Measurements from ENCODE around the gene MUSTN1. TPM values are rescaled to one million over a fixed set of nuclear protein-coding genes. Genes with fewer than 3 reads are reported as not detected.

Gene MUSTN1
- total and polyA plus RNA-seq, 2 of the 13 experiments (the other 11 are each of a cell fraction or from before 2014, with no cell fraction given): 0.84 to 1.4 TPM

DNA sequence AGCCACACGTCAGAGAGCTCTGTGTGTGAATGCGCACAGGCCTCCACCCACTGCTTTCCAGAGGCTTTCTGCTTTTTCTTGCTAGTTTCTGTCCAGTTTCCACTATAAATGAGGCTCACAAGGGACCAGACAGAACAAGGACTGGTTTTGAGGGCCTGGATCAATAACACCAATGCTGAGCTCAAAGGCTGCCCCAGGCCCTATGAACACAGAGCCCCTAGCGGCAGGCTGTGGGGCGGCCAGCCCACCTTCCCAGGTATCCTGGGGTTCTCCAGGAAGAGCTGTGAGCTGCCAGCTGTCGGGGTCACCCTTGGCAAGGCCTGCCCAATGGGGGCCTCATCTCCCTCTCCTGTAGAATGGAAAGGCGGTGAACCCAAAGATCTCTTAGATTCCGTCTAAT lies 42.4 kb downstream of the MUSTN1 start (continued):
- TF ChIP-seq ZNF432 (CRISPR knock-in tag; IDR thresholded peaks at IDR 0.05; ENCODE audit: borderline replicate concordance) (no peak), PATZ1 (CRISPR knock-in tag; IDR thresholded peaks at IDR 0.05) (peak; percentile 28; the same call in 1 of the 2 replicates), IRF1 (CRISPR knock-in tag; IDR thresholded peaks at IDR 0.05; ENCODE audit: low read depth) (no peak), SP5 (CRISPR knock-in tag; IDR thresholded peaks at IDR 0.05; ENCODE audit: borderline replicate concordance, low read depth) (peak; percentile 47; the same call in 1 of the 2 replicates), SPEN (CRISPR knock-in tag; IDR thresholded peaks at IDR 0.05; ENCODE audit: low read depth) (peak; percentile 69), HNF4G (IDR thresholded peaks at IDR 0.05; ENCODE audit: borderline replicate concordance, low read depth, low read length) (peak; percentile 36; the same call in 1 of the 2 replicates), HNF4G (CRISPR knock-in tag; IDR thresholded peaks at IDR 0.05; ENCODE audit: borderline replicate concordance, low read depth) (no peak), MATR3 (CRISPR knock-in tag; IDR thresholded peaks at IDR 0.05) (no peak), FOXA3 (CRISPR knock-in tag; IDR thresholded peaks at IDR 0.05) (peak; percentile 54; the same call in 1 of the 2 replicates), JUN (CRISPR knock-in tag; IDR thresholded peaks at IDR 0.05) (no peak), MYNN (CRISPR knock-in tag; IDR thresholded peaks at IDR 0.05; ENCODE audit: low read depth) (no peak), JARID2 (CRISPR knock-in tag; IDR thresholded peaks at IDR 0.05; ENCODE audit: insufficient replicate concordance) (no peak), FOXP1 (IDR thresholded peaks at IDR 0.05) (no peak), FOXP1 (CRISPR knock-in tag; IDR thresholded peaks at IDR 0.05) (no peak), ZNF143 (CRISPR knock-in tag; IDR thresholded peaks at IDR 0.05) (peak; percentile 23; the same call in 1 of the 2 replicates), AHR (CRISPR knock-in tag; IDR thresholded peaks at IDR 0.05) (no peak), ZHX2 (IDR thresholded peaks at IDR 0.05; ENCODE audit: low read depth) (no peak), ZHX2 (CRISPR knock-in tag; IDR thresholded peaks at IDR 0.05; ENCODE audit: borderline replicate concordance) (no peak), ZNF737 (CRISPR knock-in tag; IDR thresholded peaks at IDR 0.05; ENCODE audit: borderline replicate concordance) (no peak)
- TF ChIP-seq, protein P1, sequence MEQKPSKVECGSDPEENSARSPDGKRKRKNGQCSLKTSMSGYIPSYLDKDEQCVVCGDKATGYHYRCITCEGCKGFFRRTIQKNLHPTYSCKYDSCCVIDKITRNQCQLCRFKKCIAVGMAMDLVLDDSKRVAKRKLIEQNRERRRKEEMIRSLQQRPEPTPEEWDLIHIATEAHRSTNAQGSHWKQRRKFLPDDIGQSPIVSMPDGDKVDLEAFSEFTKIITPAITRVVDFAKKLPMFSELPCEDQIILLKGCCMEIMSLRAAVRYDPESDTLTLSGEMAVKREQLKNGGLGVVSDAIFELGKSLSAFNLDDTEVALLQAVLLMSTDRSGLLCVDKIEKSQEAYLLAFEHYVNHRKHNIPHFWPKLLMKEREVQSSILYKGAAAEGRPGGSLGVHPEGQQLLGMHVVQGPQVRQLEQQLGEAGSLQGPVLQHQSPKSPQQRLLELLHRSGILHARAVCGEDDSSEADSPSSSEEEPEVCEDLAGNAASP (CRISPR knock-in tag; IDR thresholded peaks at IDR 0.05; ENCODE audit: borderline replicate concordance): peak; percentile 26; the same call in 1 of the 2 replicates
